ENCODE data around the gene LAMA2. TPM values are rescaled to one million over a fixed set of nuclear protein-coding genes. Genes with fewer than 3 reads are reported as not detected.

The LAMA2 gene
- total and polyA plus RNA-seq, 2 of the 8 experiments (the other 6 are each of a cell fraction or from before 2014, with no cell fraction given): 1.3 to 3.8 TPM

GRCh38 chr6:129473546-129473945 lies 590.6 kb downstream of the LAMA2 start:
- Histone ChIP-seq H2BK120ac (replicated peaks; ENCODE audit: low read depth, low read length) (no peak overlapping the region), H3K79me2 (ENCODE audit: control insufficient read depth in 1 of 2, insufficient read depth in 2 of 2, low read length in 2 of 2) (no peaks in the 10 kb centered on the region), H2AFZ (ENCODE audit: low read length) (no peak overlapping the region), H3K9ac (replicated peaks in 1 of 4; ENCODE audit: extremely low read depth in 1 of 4, low read depth in 3 of 4, low read length in 3 of 4) (no peak overlapping the region), H3K23ac (ENCODE audit: insufficient read length) (no peak overlapping the region), H3K14ac (ENCODE audit: insufficient read length) (no peak overlapping the region), H2BK12ac (ENCODE audit: low read depth, low read length) (no peak overlapping the region), H2AK5ac (ENCODE audit: low read depth, low read length) (no peak overlapping the region), H2BK5ac (ENCODE audit: low read depth, low read length) (no peak overlapping the region), H3K4me3 (ENCODE audit: extremely low read depth in 1 of 4, insufficient read depth in 2 of 4, low read depth in 3 of 4, low read length in 4 of 4) (no peak overlapping the region), H3K9me3 (ENCODE audit: insufficient read depth in 2 of 2, low read depth in 1 of 2, low read length in 1 of 2) (no peaks in the 10 kb centered on the region), H3K4me2 (ENCODE audit: insufficient read depth in 1 of 2, low read depth in 2 of 2, low read length in 2 of 2) (no peak overlapping the region), H3K56ac (replicated peaks; ENCODE audit: insufficient read length, low read depth, low read length) (no peak overlapping the region), H2BK15ac (ENCODE audit: low read length) (no peak overlapping the region), H3K4ac (replicated peaks; ENCODE audit: insufficient read length, low read depth, low read length) (no peak overlapping the region), H3K36me3 (ENCODE audit: control insufficient read depth in 2 of 4, insufficient read depth in 4 of 4, low read length in 3 of 4) (no peaks in the 10 kb centered on the region), H3K79me1 (ENCODE audit: low read depth, low read length) (no peaks in the 10 kb centered on the region), H4K8ac (ENCODE audit: extremely low read depth, insufficient read depth, low read length) (no peak overlapping the region), H4K5ac (ENCODE audit: insufficient read length, low read depth, low read length) (no peak overlapping the region), H3K23me2 (ENCODE audit: low read depth, low read length) (no peaks in the 10 kb centered on the region), H2BK20ac (ENCODE audit: low read length) (no peak overlapping the region), H4K91ac (replicated peaks; ENCODE audit: insufficient read length, low read length) (no peak overlapping the region), H3K4me1 (replicated peaks in 1 of 4; ENCODE audit: control insufficient read depth in 3 of 4, insufficient read depth in 4 of 4, low read length in 3 of 4) (0 out of 7 replicates have a peak, but pooled peaks cover 0 to 4% (median 0%) of the 10 kb centered on the region in 4 experiments), H3K18ac (ENCODE audit: extremely low read depth, low read length) (no peak overlapping the region), H3K27me3 (replicated peaks in 1 of 4; ENCODE audit: control insufficient read depth in 3 of 4, extremely low read depth in 1 of 4, insufficient read depth in 3 of 4, low read length in 3 of 4) (no peaks in the 10 kb centered on the region), H4K20me1 (replicated peaks in 1 of 2; ENCODE audit: control insufficient read depth in 1 of 2, insufficient read depth in 2 of 2, low read length in 2 of 2) (no peaks in the 10 kb centered on the region), H3K27ac (ENCODE audit: low read depth, low read length) (no peak overlapping the region)
- POLR2A ChIA-PET (ENCODE audit: partially characterized antibody): no interaction called here
- FAIRE-seq (no peak), DNase-seq (ENCODE audit: low read depth in 1 of 2, low spot score in 2 of 2) (no peak)
- WGBS, 2 experiments (ENCODE audit: extremely low coverage in 1 of 2, insufficient coverage in 1 of 2, insufficient read length in 1 of 2, insufficient replicate concordance in 2 of 2, low coverage in 1 of 2, low lambda C conversion rate in 2 of 2, missing lambda C conversion rate in 1 of 2): 93% methylated on average over 3 of the region's 3 CpGs; no CpG with 5 or more reads in 1 of the 2 experiments
- TF ChIP-seq FOSL1 (IDR thresholded peaks at IDR 0.05; ENCODE audit: insufficient read depth, low read depth, low read length) (no peak), SIRT6 (IDR thresholded peaks at IDR 0.05; ENCODE audit: low read length) (no peak), CBX5 (IDR thresholded peaks at IDR 0.05; ENCODE audit: low read depth, low read length) (no peak), ASH2L (IDR thresholded peaks at IDR 0.05; ENCODE audit: low read length) (no peak)
- CTCF ChIA-PET (ENCODE audit: partially characterized antibody): interaction anchor here (1.1 to 1.4 kb wide), 2 partner anchors 37 to 277 kb away, joined by 3 read pairs; no protein-coding TSS in a partner anchor
